Measurements from ENCODE around the gene RAB30. TPM values are rescaled to one million over a fixed set of nuclear protein-coding genes. Genes with fewer than 3 reads are reported as not detected.

RAB30 gene, protein sequence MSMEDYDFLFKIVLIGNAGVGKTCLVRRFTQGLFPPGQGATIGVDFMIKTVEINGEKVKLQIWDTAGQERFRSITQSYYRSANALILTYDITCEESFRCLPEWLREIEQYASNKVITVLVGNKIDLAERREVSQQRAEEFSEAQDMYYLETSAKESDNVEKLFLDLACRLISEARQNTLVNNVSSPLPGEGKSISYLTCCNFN
- 4.9 and 11.5 TPM in 2 replicates for total RNA-seq

DNA sequence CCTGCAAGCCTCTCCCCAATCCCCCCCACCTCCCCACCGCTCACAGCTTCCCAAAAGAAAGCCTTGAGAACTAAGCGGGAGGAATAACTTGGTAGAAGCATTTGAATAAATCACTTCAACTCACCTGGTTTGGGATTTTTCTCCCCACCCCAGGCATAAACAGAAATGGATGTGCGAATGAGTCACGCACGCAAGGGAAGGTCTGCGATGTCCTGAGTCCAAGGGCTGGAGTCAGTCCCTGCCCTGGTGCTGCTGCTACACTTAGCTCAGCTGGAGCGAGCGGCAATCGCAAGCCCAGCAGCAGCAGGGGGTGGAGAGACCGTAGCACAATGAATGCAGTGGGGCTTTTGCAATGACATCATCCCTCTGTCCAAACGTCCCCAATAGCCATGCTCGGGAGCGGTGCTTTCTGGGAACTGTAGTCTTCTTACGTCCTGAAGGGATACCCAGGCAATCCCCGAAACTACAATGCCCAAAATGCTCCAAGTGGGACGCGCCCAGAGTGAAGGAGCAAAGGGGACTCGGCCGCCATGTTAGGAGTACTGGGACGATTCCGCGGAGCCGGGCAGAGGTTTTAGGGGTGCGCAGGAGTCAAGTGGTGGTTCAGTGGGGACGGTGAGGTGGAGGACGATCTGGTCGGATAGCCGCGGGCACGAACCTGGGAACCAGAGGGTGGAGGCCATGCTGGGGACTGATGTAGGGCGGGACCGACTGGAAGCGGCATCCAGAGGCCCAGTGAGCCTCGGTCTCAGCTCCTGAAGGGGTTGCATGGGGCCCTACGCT, at the start of gene RAB30:
Gene RAB30, minus strand, starts transcription at position 331 of the 783 bp plus-strand sequence. CDS start 74,581 bp downstream, outside the sequence.

Other genes starting within 250 kb of the RAB30 start
- gene PRCP, start 171.5 kb downstream of the RAB30 start, total RNA-seq, result 58.2 and 81.9 TPM in 2 replicates
- gene DDIAS, start 170.2 kb downstream of the RAB30 start, total RNA-seq, result 5.2 and 12.0 TPM in 2 replicates
- 12.9 and 39.1 TPM in 2 replicates for gene PCF11, start 85.2 kb upstream of the RAB30 start, total RNA-seq
- gene ANKRD42, start 121.8 kb upstream of the RAB30 start, total RNA-seq, result 6.6 and 7.9 TPM in 2 replicates
- 30.9 and 53.0 TPM in 2 replicates for gene CCDC90B, start 214.5 kb upstream of the RAB30 start, total RNA-seq

Data from epithelial cell of alveolus of lung (primary cell).